Activated CD8-positive, alpha-beta memory T cell treated with anti-CD3 and anti-CD28 coated beads for 1 hour (primary cell): ENCODE results near the gene CABLES2.

Experiments
- DNase-seq, 2 donors: peaks; one replicate each; pipeline ENCODE4 v3.0.0-alpha.2; 2020; ENCODE audit warnings: low read depth in 1 of 2; ENCODE audit errors: extremely low read depth in 1 of 2

The CABLES2 gene

GRCh38 chr20:62406635-62407176 is 379 bp downstream of the CABLES2 start:
- DNase-seq, result no peak

GRCh38 chr20:62405981-62406513 is 1.0 kb downstream of the CABLES2 start:
- no peak for DNase-seq

GRCh38 chr20:62405108-62405980 is 1.7 kb downstream of the CABLES2 start:
- no peak for DNase-seq

GRCh38 chr20:62404761-62405107 is 2.4 kb downstream of the CABLES2 start:
- DNase-seq, result no peak

DNA sequence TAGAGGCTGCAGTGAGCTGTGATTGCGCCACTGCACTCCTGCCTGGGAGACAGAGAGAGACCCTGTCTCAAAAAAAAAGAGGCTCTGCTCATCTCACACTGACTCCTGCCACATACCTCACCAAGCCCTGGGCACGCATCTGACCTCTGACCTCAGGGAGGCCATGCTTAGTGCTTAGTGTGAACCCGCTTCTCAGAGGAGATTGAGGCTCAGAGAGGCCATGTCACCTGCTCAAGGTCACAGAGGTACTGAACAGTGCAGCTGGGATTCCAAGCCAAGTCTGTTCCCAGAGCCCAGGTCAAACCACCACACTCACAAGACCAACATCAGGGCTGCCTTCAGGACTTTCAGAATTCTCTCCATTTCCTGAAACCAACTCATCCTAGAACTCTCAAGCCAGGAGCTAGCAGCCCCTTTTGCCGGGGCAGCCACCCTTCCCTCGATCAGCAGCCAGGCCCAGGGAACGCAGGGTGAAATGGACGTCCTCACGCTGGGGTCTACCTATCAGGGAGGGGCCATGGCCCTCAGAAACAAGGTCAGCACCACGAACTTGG is 2.9 kb downstream of the CABLES2 start:
- no peak for DNase-seq

- no peak for DNase-seq
Observed at GRCh38 chr20:62403331-62403730, 3.8 kb downstream of the CABLES2 start.

DNA sequence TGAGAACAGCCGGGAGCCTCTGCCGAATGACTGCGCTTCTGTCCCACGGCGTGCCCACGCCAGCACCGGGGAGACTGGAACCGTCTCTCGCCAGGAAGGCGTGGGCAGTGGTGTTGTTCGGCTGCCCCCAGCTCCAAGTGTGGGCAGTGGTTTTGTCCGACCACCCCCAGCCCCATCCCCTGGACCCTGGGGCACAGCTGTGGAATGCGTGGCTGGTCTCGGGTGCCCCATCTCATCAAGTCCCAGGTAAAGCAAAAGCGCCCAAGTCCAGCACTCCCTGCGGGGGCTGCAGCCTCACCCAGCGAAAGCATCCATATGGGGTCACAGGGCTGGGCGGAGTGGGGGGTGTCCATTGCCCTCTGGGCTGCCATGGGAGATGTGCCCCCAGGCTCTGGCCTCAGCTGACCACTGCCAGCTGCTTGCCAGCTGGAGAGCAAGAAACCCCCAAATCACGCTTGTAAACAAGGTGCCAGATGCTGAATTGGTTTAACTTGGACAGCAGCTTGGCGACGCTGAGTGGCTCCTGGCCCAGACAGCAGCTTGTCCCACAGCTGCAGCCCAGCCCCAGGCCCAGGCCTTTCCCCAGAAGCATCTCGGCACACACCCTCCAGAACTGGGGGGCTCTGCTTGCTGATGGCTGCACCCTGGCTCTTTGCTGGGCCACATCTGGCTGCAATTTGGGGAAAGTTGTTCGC is 4.5 kb downstream of the CABLES2 start:
- no peak for DNase-seq

DNA sequence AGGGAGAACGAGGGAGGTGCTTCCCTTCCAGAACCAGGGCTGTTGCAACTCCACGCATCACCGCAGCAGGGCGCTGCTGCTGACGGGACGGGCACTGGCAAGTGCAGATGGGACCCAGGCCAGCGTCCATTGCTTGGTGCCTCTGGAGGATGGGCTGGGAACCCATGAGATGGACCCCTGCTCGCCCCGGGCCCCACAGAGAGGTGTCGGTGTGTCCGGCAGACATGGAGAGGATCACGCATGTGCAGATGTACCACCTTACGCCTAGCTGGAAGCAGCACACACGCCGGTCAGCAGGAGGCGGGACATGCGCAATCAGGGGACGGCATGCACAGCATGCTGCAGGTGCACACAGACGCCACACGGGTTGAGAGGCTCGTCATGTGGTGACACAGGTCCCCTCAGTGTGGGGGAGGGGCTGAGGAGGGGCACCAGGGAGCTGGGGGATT is 5.7 kb downstream of the CABLES2 start:
- DNase-seq, result no peak

DNA sequence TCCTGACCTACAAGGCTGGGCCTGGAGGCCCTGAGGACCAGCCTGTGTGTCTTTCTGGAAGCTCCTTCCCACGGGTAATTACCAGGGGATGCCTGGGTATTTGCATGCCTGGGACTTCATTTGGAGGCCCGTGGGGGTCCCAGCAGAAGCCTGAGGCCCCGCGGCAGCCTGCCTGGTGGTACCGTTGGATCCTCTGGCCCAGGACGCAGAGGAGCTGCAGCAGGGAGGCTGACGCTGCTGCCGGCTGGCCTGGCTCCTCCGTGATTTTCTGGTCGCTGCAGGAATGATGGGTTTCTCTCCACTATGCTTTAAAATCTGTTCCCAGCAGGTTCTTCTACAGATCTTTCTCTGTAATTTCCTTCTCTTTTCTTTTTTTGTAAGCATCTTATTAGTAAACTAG is 6.5 kb downstream of the CABLES2 start:
- no peak for DNase-seq

GRCh38 chr20:62400021-62400420 is 7.1 kb downstream of the CABLES2 start:
- no peak for DNase-seq

DNA sequence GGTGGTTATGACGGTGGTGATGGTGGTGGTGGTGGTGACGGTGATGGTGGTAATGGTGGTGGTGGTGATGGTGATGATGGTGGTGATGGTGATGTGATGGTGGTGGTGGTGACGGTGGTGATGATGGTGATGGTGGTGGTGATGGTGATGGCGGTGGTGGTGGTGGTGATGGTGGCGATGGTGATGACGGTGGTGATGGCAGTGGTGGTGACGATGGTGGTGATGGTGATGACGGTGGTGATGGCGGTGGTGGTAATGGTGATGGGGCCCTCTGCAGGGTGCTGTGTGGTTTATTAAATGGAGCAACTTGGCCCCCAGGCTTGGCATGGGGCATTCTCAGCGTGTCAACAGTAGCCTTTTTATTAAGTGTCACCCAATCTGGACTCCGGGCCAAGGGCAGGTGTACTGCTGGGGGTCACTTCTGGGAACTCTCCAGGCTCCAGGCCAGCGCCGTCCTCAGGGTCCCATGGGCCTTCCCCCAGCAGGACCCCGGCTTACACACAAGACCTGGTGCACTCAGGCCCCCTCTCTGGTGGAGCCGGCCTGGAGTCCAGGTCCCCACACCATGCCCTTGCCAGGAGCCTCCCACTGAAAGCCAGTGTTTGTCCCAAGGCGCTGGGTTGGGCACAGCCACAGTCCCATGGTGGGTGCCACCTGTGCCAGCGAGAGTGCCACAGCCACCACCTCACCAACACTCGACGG is 8.8 kb downstream of the CABLES2 start:
- no peak for DNase-seq

GRCh38 chr20:62396367-62397239 is 10.5 kb downstream of the CABLES2 start:
- DNase-seq, result no peak

DNA sequence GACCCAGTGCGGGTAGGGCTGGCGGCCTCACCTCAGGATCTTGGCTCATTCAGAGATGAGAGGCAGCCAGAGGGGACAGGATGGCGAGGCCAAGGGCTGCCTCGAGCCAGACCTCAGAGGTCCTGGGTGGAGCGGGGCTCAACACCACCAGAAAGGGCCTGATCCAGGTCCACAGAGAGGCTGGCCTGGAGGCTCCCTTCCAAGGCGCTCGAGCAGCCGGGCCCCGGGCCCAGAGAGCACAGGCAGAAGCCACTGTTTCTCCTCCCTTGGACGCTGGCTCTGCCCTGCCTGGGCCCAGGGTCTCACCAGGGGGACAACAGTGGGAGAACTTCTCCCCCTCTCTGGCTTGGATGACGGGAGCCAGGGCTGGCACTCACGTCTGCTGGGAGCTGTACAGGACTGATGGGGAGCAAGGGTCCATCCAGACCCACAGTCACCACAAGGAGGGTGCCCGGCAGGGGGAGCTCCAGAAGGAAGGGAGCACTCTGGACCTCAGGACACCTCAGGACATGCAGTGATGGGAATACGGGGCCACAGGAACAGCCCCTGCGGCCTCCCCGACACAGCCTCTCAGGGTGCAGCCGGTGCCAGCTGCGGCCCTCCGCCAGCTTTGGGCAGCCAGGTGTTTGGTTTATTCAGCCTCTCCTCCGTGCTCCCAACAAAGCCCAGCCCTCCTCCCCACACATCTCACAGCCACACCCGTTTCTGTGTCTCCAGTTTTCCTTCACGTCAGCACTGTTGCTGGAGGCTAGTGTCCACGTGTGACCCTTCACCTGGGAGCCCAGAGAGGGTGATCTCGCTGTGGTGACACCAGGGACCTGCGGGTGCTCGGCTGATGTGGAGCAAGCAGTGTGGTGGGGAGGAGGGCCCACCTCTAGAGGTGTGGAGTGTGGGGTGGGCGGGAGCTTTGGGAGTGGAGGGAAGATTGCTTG is 11.5 kb downstream of the CABLES2 start:
- no peak for DNase-seq

GRCh38 chr20:62394248-62395245 is 12.5 kb downstream of the CABLES2 start:
- no peak for DNase-seq

DNA sequence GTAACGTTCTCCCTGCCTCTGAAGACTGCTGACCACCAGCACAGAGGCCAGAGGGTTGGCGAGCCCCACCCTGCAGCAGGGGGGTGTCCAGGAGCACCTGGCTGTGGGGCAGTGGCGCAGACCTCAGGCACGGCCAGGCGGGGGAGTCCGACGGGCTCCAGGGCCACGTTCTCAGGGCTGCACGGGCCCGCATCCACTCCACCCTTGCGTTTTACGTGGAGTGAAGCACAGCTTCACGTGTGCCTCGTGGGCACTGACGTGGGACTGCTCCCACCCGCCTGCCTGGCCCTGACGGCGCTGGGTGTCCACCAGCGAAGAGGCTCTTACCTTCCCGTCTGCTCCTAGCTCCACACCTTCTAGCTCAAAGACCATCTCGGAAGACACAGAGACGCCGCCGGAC is 13.3 kb downstream of the CABLES2 start:
- DNase-seq, result no peak

DNA sequence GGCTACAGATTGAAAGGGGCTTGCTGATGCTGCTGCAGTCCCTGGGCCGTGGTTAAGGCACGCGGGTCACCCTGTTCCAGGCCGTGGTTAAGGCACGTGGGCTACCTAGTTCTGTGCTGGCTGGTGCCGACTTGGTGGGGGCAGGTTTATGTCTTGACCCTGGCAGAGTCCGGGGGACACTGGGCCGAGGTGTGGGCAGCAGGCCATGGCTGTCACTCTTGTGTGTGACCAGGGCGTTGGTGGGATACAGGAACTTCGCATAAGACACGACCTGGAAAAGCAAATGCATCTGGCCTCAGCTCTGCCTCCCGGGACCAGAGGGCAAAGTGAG is 13.8 kb downstream of the CABLES2 start:
- no peak for DNase-seq

- DNase-seq, result no peak
Observed at GRCh38 chr20:62392621-62393334, 14.3 kb downstream of the CABLES2 start.
